ENCODE data around the gene NPFFR2.

NPFFR2 gene

DNA sequence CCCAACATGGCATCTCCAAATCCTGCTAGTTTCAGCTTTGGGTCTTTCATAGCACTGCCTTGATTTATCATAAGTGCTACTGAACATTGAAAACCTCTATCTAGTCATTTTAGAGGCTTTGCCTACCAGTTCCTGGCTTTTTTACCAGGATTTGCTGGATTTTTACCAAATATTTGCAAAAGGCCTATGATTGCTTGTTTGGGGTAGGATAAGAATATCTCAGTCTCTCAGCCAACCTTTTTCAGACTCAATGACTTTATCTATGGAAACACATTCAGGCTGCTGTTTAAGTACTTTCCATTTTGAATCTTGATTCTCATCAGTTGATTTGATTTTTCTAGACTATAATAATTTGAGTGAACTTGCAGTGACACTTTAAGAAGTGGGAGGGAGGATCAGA, 80.1 kb downstream of the NPFFR2 start:
- H3K9me3 ChIP-seq (ENCODE audit: low read length) = no peaks in the 10 kb centered on the region
- H3F3A ChIP-seq (ENCODE audit: insufficient read depth, low read length) = no peaks in the 10 kb centered on the region
- H3K27me3 ChIP-seq (ENCODE audit: insufficient read depth, low read length) = no peaks in the 10 kb centered on the region
- no peaks in the 10 kb centered on the region for H3K36me3 ChIP-seq (ENCODE audit: insufficient read depth, low read length)
- H3K9ac ChIP-seq (ENCODE audit: low read length) = no peak overlapping the region
- H3K4me1 ChIP-seq (ENCODE audit: insufficient read depth, low read length, severe bottlenecking) = no peaks in the 10 kb centered on the region
- no peaks in the 10 kb centered on the region for H3K9me2 ChIP-seq (ENCODE audit: low read depth, low read length)
- TF ChIP-seq, protein P1, sequence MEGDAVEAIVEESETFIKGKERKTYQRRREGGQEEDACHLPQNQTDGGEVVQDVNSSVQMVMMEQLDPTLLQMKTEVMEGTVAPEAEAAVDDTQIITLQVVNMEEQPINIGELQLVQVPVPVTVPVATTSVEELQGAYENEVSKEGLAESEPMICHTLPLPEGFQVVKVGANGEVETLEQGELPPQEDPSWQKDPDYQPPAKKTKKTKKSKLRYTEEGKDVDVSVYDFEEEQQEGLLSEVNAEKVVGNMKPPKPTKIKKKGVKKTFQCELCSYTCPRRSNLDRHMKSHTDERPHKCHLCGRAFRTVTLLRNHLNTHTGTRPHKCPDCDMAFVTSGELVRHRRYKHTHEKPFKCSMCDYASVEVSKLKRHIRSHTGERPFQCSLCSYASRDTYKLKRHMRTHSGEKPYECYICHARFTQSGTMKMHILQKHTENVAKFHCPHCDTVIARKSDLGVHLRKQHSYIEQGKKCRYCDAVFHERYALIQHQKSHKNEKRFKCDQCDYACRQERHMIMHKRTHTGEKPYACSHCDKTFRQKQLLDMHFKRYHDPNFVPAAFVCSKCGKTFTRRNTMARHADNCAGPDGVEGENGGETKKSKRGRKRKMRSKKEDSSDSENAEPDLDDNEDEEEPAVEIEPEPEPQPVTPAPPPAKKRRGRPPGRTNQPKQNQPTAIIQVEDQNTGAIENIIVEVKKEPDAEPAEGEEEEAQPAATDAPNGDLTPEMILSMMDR (IDR thresholded peaks at IDR 0.05; ENCODE audit: low read length) = no peak
- no peak for TF ChIP-seq EZH2 (IDR thresholded peaks at IDR 0.05; ENCODE audit: borderline replicate concordance, low read length)
- H3K27ac ChIP-seq (ENCODE audit: low read depth, low read length, poor library complexity, severe bottlenecking) = no peak overlapping the region
- no peak overlapping the region for H3K4me2 ChIP-seq (ENCODE audit: low read length)
- no peaks in the 10 kb centered on the region for H3K79me2 ChIP-seq (ENCODE audit: insufficient read depth, low read length)
- no peaks in the 10 kb centered on the region for H4K20me1 ChIP-seq (ENCODE audit: insufficient read depth, low read length)
- no peak overlapping the region for H2AFZ ChIP-seq (ENCODE audit: low read length)
- H3K4me3 ChIP-seq (ENCODE audit: low read depth, low read length, poor library complexity, severe bottlenecking) = no peak overlapping the region

DNA sequence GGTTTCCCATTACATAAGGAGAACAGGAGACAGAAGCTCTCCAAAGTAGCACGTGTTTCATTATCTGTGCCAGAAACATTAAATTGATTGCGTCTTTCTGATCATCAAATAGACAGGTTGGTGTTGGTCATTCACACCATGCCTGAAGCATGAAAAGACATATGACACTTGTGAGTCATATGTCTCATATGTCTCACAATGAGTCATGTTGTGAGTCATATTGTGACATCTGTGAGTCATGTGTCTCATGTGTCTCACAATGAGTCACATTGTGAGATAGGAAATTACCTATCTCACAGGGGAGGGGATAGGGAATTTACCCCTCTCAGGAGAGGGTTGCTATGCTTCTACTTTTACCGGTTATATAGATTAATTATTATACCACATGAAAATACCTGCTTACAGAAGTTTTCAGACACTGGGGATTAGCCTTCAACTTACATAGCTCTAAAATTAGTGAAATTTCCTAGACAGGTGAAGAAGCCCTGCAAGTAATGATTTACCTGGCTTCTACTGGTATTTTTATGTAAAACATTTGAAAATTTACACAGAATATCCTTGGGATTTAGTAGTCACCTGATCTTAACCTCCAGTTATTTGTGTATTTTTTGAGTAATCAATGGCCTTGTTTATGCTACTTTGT, 80.8 kb downstream of the NPFFR2 start:
- no peaks in the 10 kb centered on the region for H3K27me3 ChIP-seq (ENCODE audit: insufficient read depth, low read length)

DNA sequence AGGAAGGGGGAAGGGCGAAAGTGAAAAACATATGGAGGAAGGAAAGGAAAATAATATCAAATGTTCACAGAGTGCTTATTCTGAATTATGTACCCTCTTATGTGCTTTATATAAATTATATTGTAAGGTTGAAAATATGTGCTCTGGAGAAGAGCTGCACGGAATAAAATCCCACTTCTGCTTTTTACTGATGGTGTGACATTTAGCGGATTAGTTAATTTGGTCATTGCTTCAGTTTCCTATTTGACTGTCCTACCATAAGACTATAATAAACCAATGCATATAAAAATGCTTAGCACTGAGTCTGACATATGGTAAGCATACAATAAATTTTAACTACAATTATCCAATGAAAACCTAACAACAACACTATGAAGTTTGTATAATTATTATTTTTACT, 86.2 kb downstream of the NPFFR2 start:
- Histone ChIP-seq H4K20me1 (ENCODE audit: insufficient read depth, low read length) (no peaks in the 10 kb centered on the region), H3K9ac (ENCODE audit: low read length) (no peak overlapping the region)

More for the DNA sequence above, 80.8 kb downstream of the NPFFR2 start:
- H3F3A ChIP-seq (ENCODE audit: insufficient read depth, low read length) = no peaks in the 10 kb centered on the region
- no peak overlapping the region for H3K9ac ChIP-seq (ENCODE audit: low read length)
- H4K20me1 ChIP-seq (ENCODE audit: insufficient read depth, low read length) = no peaks in the 10 kb centered on the region
- no peak overlapping the region for H3K27ac ChIP-seq (ENCODE audit: low read depth, low read length, poor library complexity, severe bottlenecking)
- no peaks in the 10 kb centered on the region for H3K9me2 ChIP-seq (ENCODE audit: low read depth, low read length)
- TF ChIP-seq EZH2 (IDR thresholded peaks at IDR 0.05; ENCODE audit: borderline replicate concordance, low read length) = no peak
- H3K9me3 ChIP-seq (ENCODE audit: low read length) = no peaks in the 10 kb centered on the region
- no peak overlapping the region for H2AFZ ChIP-seq (ENCODE audit: low read length)
- H3K79me2 ChIP-seq (ENCODE audit: insufficient read depth, low read length) = no peaks in the 10 kb centered on the region
- H3K4me3 ChIP-seq (ENCODE audit: low read depth, low read length, poor library complexity, severe bottlenecking) = no peak overlapping the region
- H3K36me3 ChIP-seq (ENCODE audit: insufficient read depth, low read length) = no peaks in the 10 kb centered on the region
- H3K4me2 ChIP-seq (ENCODE audit: low read length) = no peak overlapping the region
- H3K4me1 ChIP-seq (ENCODE audit: insufficient read depth, low read length, severe bottlenecking) = no peaks in the 10 kb centered on the region

More for the DNA sequence above, 86.2 kb downstream of the NPFFR2 start:
- Histone ChIP-seq H3K4me2 (ENCODE audit: low read length) (no peak overlapping the region), H3K4me3 (ENCODE audit: low read depth, low read length, poor library complexity, severe bottlenecking) (no peak overlapping the region), H3K4me1 (ENCODE audit: insufficient read depth, low read length, severe bottlenecking) (no peaks in the 10 kb centered on the region), H3K27me3 (ENCODE audit: insufficient read depth, low read length) (no peaks in the 10 kb centered on the region), H3K27ac (ENCODE audit: low read depth, low read length, poor library complexity, severe bottlenecking) (no peak overlapping the region), H3K79me2 (ENCODE audit: insufficient read depth, low read length) (no peaks in the 10 kb centered on the region), H2AFZ (ENCODE audit: low read length) (no peak overlapping the region), H3K9me2 (ENCODE audit: low read depth, low read length) (no peaks in the 10 kb centered on the region), H3K9me3 (ENCODE audit: low read length) (no peaks in the 10 kb centered on the region), H3K36me3 (ENCODE audit: insufficient read depth, low read length) (no peaks in the 10 kb centered on the region), H3F3A (ENCODE audit: insufficient read depth, low read length) (no peaks in the 10 kb centered on the region)
- no peak for TF ChIP-seq EZH2 (IDR thresholded peaks at IDR 0.05; ENCODE audit: borderline replicate concordance, low read length)
- TF ChIP-seq, protein P1 (IDR thresholded peaks at IDR 0.05; ENCODE audit: low read length) = no peak

Data from OCI-LY1 (cell line).